ENCODE results near the gene C1orf174.

The C1orf174 gene

DNA sequence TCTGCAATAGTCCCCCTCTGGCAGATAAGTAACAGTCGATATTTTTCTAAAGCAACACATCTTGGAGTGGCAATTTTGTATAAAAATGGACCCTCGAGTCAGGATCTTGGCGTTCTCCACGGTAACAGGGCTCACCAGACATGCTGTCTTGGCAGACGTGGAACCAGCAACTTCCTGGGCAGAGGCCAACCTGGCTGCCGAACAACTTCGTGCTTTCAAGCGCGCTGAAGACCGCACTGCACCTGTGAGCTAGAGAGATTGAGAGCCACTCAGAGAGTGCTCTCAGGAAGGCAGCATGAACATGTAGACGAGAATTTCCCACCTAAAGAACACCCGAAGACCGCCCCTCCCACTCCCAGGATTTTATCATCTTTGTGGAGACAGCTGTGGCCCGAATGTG lies 7.3 kb downstream of the C1orf174 start:
- H3K4me3 ChIP-seq (IDR thresholded peaks at IDR 0.05; ENCODE audit: insufficient read depth, low read depth, low read length): no peak overlapping the region
- H2AFZ ChIP-seq (ENCODE audit: low read depth): no peak overlapping the region
- H3K4me1 ChIP-seq (ENCODE audit: low read depth, poor library complexity, severe bottlenecking): no peaks in the 10 kb centered on the region
- H3K27me3 ChIP-seq (ENCODE audit: insufficient read depth, low read depth): no peaks in the 10 kb centered on the region
- TF ChIP-seq, protein P1, sequence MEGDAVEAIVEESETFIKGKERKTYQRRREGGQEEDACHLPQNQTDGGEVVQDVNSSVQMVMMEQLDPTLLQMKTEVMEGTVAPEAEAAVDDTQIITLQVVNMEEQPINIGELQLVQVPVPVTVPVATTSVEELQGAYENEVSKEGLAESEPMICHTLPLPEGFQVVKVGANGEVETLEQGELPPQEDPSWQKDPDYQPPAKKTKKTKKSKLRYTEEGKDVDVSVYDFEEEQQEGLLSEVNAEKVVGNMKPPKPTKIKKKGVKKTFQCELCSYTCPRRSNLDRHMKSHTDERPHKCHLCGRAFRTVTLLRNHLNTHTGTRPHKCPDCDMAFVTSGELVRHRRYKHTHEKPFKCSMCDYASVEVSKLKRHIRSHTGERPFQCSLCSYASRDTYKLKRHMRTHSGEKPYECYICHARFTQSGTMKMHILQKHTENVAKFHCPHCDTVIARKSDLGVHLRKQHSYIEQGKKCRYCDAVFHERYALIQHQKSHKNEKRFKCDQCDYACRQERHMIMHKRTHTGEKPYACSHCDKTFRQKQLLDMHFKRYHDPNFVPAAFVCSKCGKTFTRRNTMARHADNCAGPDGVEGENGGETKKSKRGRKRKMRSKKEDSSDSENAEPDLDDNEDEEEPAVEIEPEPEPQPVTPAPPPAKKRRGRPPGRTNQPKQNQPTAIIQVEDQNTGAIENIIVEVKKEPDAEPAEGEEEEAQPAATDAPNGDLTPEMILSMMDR (conservative IDR thresholded peaks at IDR 0.05; ENCODE audit: low read depth, low read length): no peak
- no peak overlapping the region for H3K27ac ChIP-seq
- H3K79me2 ChIP-seq (ENCODE audit: insufficient read depth, low read depth): peaks cover 40% of the 10 kb centered on the region
- no peaks in the 10 kb centered on the region for H4K20me1 ChIP-seq (ENCODE audit: insufficient read depth)
- no peak overlapping the region for H3K4me2 ChIP-seq
- no peak overlapping the region for H3K9ac ChIP-seq
- no peaks in the 10 kb centered on the region for H3K36me3 ChIP-seq (ENCODE audit: insufficient read depth)

DNA sequence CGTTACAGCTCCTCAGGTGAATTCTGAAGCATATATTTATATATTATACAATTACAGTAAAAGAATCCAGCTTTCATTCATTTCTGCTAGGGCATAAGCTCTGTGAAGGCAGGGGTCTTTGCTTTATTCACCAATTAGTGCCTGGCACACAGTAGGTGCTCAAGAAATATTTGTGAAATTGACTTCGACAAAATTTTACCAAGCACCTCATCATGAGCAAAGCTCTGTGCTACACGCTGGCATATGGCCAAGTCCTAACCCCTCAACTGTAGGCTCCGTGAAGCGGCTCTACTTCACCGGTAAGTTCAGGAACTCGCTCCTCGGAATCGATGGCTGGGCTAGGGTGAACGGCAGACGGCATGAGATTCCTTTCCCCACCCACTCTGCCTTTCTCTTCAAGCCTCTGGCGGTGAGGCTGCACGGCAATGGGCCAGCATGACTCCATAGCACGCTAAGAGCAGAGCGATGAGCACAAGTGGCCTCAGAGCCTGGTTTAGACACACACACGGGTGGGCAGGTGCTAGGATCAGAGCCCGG lies 8.7 kb downstream of the C1orf174 start:
- Histone ChIP-seq H3K27ac (no peak overlapping the region), H4K20me1 (ENCODE audit: insufficient read depth) (no peaks in the 10 kb centered on the region), H3K9ac (no peak overlapping the region), H3K4me2 (no peak overlapping the region), H3K27me3 (ENCODE audit: insufficient read depth, low read depth) (no peaks in the 10 kb centered on the region), H3K36me3 (ENCODE audit: insufficient read depth) (no peaks in the 10 kb centered on the region), H3K4me1 (ENCODE audit: low read depth, poor library complexity, severe bottlenecking) (no peaks in the 10 kb centered on the region), H3K79me2 (ENCODE audit: insufficient read depth, low read depth) (peaks cover 26% of the 10 kb centered on the region; the same call in 1 of the 2 replicates), H2AFZ (ENCODE audit: low read depth) (no peak overlapping the region), H3K4me3 (IDR thresholded peaks at IDR 0.05; ENCODE audit: insufficient read depth, low read depth, low read length) (no peak overlapping the region)
- TF ChIP-seq, protein P1 (conservative IDR thresholded peaks at IDR 0.05; ENCODE audit: low read depth, low read length): no peak

DNA sequence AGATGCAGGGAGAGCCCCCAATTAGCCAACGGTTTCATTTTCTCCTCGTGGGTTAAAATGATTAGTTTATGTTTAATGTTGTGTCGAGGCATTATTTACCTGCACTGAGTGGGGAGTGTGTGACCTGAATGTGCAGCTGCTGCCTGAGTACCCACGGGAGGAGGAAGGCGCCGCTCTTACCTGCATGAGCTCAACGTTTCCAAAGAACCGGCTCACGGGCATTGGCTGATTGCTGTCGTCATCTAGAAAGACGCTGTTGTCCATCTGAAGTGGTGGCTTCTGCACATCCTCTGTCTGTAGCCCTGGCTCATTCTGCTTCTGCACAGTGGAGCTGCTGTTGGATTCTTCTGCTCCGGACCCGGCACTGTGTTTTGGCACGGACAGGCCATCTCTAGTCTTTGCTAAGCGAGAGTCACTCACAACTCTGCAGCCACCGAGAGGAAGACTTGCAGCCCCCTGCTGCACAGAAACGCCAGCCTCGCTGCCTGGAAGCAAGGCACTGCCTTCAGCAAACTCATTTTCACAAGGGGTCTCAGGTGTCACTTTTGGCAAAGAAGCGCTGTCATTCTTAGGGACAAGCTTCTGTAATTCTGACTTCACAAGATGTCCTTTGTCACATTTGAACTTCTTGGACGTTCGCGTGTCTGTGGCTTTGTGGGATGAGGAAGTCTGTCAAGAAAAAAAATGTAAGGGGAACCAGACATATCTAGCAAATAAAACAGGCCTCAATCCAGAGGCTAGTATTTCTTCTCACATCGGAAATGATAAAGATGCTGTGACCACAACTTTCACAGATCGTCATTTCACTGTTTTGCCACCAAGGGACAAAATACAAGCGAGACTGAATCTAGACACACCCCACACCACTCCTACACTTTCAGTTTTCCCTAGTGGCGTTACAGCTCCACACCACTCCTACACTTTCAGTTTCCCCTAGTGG lies 9.4 kb downstream of the C1orf174 start:
- Histone ChIP-seq H3K27me3 (ENCODE audit: insufficient read depth, low read depth) (no peaks in the 10 kb centered on the region), H2AFZ (ENCODE audit: low read depth) (no peak overlapping the region), H3K4me2 (no peak overlapping the region), H3K79me2 (ENCODE audit: insufficient read depth, low read depth) (peaks cover 19% of the 10 kb centered on the region; the same call in 1 of the 2 replicates), H4K20me1 (ENCODE audit: insufficient read depth) (no peaks in the 10 kb centered on the region), H3K36me3 (ENCODE audit: insufficient read depth) (no peaks in the 10 kb centered on the region), H3K9ac (no peak overlapping the region), H3K27ac (no peak overlapping the region), H3K4me1 (ENCODE audit: low read depth, poor library complexity, severe bottlenecking) (no peaks in the 10 kb centered on the region), H3K4me3 (IDR thresholded peaks at IDR 0.05; ENCODE audit: insufficient read depth, low read depth, low read length) (no peak overlapping the region)
- TF ChIP-seq, protein P1 (conservative IDR thresholded peaks at IDR 0.05; ENCODE audit: low read depth, low read length): no peak

DNA sequence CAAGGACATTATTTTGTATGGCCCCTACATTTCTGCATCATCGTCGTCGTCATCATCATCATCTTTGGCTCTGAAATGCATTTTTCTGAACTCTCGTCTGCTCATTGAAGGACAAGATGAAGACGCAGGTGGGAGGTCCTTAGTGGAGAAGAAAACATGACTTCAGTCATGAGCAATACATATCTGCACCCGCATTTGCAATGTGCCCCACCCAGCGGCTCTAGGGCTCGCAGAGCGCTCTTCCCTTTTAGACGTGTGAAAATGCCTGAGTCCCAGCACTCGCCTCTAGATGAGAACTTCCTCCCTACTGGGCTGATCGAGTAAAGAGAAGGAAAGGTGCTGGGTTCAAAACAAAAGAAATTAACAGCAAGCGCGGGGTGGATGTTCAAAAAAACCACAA lies 10.1 kb downstream of the C1orf174 start:
- Histone ChIP-seq H3K27me3 (ENCODE audit: insufficient read depth, low read depth) (no peaks in the 10 kb centered on the region), H3K4me2 (no peak overlapping the region), H3K9ac (no peak overlapping the region), H4K20me1 (ENCODE audit: insufficient read depth) (no peaks in the 10 kb centered on the region), H3K4me1 (ENCODE audit: low read depth, poor library complexity, severe bottlenecking) (no peaks in the 10 kb centered on the region), H3K79me2 (ENCODE audit: insufficient read depth, low read depth) (peaks cover 12% of the 10 kb centered on the region; the same call in 1 of the 2 replicates), H2AFZ (ENCODE audit: low read depth) (no peak overlapping the region), H3K36me3 (ENCODE audit: insufficient read depth) (no peaks in the 10 kb centered on the region), H3K4me3 (IDR thresholded peaks at IDR 0.05; ENCODE audit: insufficient read depth, low read depth, low read length) (no peak overlapping the region), H3K27ac (no peak overlapping the region)
- TF ChIP-seq, protein P1 (conservative IDR thresholded peaks at IDR 0.05; ENCODE audit: low read depth, low read length): no peak

Data from KMS-11 (cell line).